WERI-Rb-1 (cell line): ENCODE data around the gene DACH2.

ENCODE experiments used
- DNase-seq: peaks from one replicate; pipeline ENCODE4 v3.0.0-alpha.2; 2020
- H3K27ac ChIP-seq: fragments of 250-450 bp; sonication (Bioruptor Pico); 2 replicates; pipeline ENCODE4 v1.5.1; 2020; ENCODE audit warnings: mild to moderate bottlenecking, moderate library complexity
- H3K27me3 ChIP-seq: fragments of 250-450 bp; sonication (Bioruptor Pico); 2 replicates; pipeline ENCODE4 v1.5.1; 2021; ENCODE audit warnings: mild to moderate bottlenecking, low read depth, moderate library complexity; ENCODE audit not compliant: insufficient read depth, severe bottlenecking
- H3K36me3 ChIP-seq: fragments of 250-450 bp; sonication (Bioruptor Pico); 2 replicates; pipeline ENCODE4 v1.5.1; 2020; ENCODE audit warnings: mild to moderate bottlenecking, moderate library complexity
- H3K4me3 ChIP-seq: 2 replicates; pipeline ENCODE4 v1.5.1; 2011; ENCODE audit warnings: low read depth, mild to moderate bottlenecking, control low read depth, low read length
- H3K9me3 ChIP-seq: fragments of 250-450 bp; sonication (Bioruptor Pico); 2 replicates; pipeline ENCODE4 v1.5.1; 2021; ENCODE audit warnings: mild to moderate bottlenecking, moderate library complexity; ENCODE audit not compliant: severe bottlenecking
- CTCF ChIP-seq: IDR thresholded peaks from 2 replicates; pipeline ENCODE4 v1.5.1; 2011; ENCODE audit warnings: low read depth, mild to moderate bottlenecking, control low read depth, inconsistent platforms, low read length

Gene DACH2

GRCh38 chrX:86370927-86371326 lies 222.7 kb downstream of the DACH2 start:
- no peak for TF ChIP-seq CTCF
- Histone ChIP-seq H3K27me3 (peaks cover 17% of the 10 kb centered on the region), H3K27ac (no peak overlapping the region), H3K4me3 (no peak overlapping the region), H3K36me3 (no peaks in the 10 kb centered on the region), H3K9me3 (no peaks in the 10 kb centered on the region)
- DNase-seq = no peak

DNA sequence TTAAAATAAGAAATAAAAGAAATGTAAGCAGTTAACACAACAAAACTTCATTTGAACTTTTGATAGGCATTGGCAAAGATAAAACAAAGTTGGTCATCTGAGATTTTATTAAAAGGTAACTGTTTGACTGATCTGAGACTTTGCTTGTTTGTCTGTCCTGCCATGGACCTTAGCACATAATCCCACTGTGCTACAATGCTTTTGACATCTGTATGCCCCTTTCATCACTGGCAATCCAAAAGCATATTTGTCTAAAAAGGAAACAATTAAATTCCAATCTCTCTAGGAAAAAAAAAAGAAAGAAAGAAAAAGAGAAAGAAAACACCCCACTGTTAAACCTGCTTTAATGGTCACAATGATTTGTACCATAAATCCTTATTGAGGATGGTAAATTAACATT lies 231.0 kb downstream of the DACH2 start:
- peaks cover 27% of the 10 kb centered on the region for H3K27me3 ChIP-seq
- no peaks in the 10 kb centered on the region for H3K36me3 ChIP-seq
- TF ChIP-seq CTCF = no peak
- H3K9me3 ChIP-seq = no peaks in the 10 kb centered on the region
- no peak for DNase-seq
- H3K27ac ChIP-seq = no peak overlapping the region
- H3K4me3 ChIP-seq = no peak overlapping the region

GRCh38 chrX:86383681-86384540 lies 235.7 kb downstream of the DACH2 start:
- TF ChIP-seq CTCF = no peak
- no peak overlapping the region for H3K4me3 ChIP-seq
- peaks cover 31% of the 10 kb centered on the region for H3K27me3 ChIP-seq
- no peaks in the 10 kb centered on the region for H3K9me3 ChIP-seq
- H3K36me3 ChIP-seq = no peaks in the 10 kb centered on the region
- DNase-seq = no peak
- H3K27ac ChIP-seq = no peak overlapping the region

GRCh38 chrX:86407371-86407770 lies 259.1 kb downstream of the DACH2 start:
- no peak for DNase-seq
- Histone ChIP-seq H3K4me3 (no peak overlapping the region), H3K36me3 (no peaks in the 10 kb centered on the region), H3K27ac (no peak overlapping the region), H3K27me3 (peaks cover 4% of the 10 kb centered on the region), H3K9me3 (no peaks in the 10 kb centered on the region)
- TF ChIP-seq CTCF = no peak

DNA sequence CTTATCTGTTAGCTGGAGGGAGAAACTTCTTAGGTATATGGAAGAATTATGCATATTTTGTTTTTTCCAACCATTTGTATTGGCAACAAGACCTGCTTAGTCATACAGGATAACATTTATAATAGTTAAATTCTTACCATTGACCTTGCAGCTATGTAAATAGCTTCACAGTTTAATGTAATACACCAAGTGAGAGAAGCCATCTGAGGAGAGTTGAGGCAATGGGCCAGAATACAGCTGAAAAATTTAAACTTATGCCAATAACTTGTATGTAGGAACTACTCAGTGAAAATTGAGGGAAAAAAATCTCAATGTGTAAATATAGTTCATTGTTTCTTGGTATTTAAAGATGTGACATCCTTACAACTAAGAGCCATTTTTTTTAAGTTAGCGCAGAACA lies 273.5 kb downstream of the DACH2 start:
- Histone ChIP-seq H3K4me3 (no peak overlapping the region), H3K27ac (no peak overlapping the region), H3K27me3 (peaks cover 2% of the 10 kb centered on the region), H3K9me3 (no peaks in the 10 kb centered on the region), H3K36me3 (no peaks in the 10 kb centered on the region)
- TF ChIP-seq CTCF = no peak
- DNase-seq = no peak

DNA sequence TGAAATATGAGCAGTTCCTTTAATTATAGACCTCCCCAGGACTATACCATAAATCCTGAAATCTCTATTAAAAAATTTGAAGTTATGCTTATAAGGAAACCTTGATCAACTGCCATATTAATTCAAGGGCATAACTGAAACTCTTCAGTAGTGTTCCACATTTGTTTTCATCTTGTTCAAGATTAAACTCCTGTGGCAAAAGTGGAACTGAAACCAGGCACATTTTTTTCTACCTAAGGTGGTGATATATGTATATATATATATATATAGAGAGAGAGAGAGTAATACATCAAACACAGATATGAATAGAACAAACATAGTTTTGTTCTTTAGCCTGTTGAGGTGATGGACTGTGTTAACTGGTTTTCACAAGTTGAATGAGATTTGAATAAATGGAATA lies 287.9 kb downstream of the DACH2 start:
- no peak for DNase-seq
- no peak for TF ChIP-seq CTCF
- H3K27ac ChIP-seq = no peak overlapping the region
- H3K27me3 ChIP-seq = peaks cover 11% of the 10 kb centered on the region
- no peaks in the 10 kb centered on the region for H3K9me3 ChIP-seq
- no peaks in the 10 kb centered on the region for H3K36me3 ChIP-seq
- H3K4me3 ChIP-seq = no peak overlapping the region
